Measurements from ENCODE around the gene COX4I2.
"Not testable (repeated sequence)": the region's sequence is repeated elsewhere in the genome, so short reads cannot be mapped to it uniquely, and the experiment has no call there.

COX4I2 gene

GRCh38 chr20:31628057-31628456 is 9.7 kb upstream of the COX4I2 start:
- H3K27ac ChIP-seq (ENCODE audit: low read length); H3K9me2 ChIP-seq (replicated peaks; ENCODE audit: insufficient read depth, low read length); H3K9ac ChIP-seq (ENCODE audit: low read length); H3K79me2 ChIP-seq (ENCODE audit: low read length); H3K36me3 ChIP-seq (replicated peaks; ENCODE audit: insufficient read depth, low read length); H2AFZ ChIP-seq (ENCODE audit: low read length); DNase-seq; H3K4me3 ChIP-seq (ENCODE audit: low read length); H4K20me1 ChIP-seq (ENCODE audit: insufficient read depth, low read length); H3K27me3 ChIP-seq (replicated peaks; ENCODE audit: insufficient read depth, low read length); H3F3A ChIP-seq (ENCODE audit: insufficient read depth, low read length); H3K4me2 ChIP-seq (ENCODE audit: low read depth, low read length); H3K9me3 ChIP-seq (replicated peaks; ENCODE audit: insufficient read depth, low read length); H3K4me1 ChIP-seq (ENCODE audit: low read length): not testable (repeated sequence)

GRCh38 chr20:31630187-31630790 is 7.4 kb upstream of the COX4I2 start:
- Histone ChIP-seq H3K4me3 (ENCODE audit: low read length) (no peak overlapping the region), H4K20me1 (ENCODE audit: insufficient read depth, low read length) (no peaks in the 10 kb centered on the region), H3K9ac (ENCODE audit: low read length) (no peak overlapping the region), H2AFZ (ENCODE audit: low read length) (0 out of 2 replicates have a peak overlapping the region, but pooled peaks have one; percentile 34), H3K9me3 (replicated peaks; ENCODE audit: insufficient read depth, low read length) (no peaks in the 10 kb centered on the region), H3F3A (ENCODE audit: insufficient read depth, low read length) (no peaks in the 10 kb centered on the region), H3K4me1 (ENCODE audit: low read length) (no peaks in the 10 kb centered on the region), H3K27me3 (replicated peaks; ENCODE audit: insufficient read depth, low read length) (no peaks in the 10 kb centered on the region), H3K27ac (ENCODE audit: low read length) (no peak overlapping the region), H3K79me2 (ENCODE audit: low read length) (no peaks in the 10 kb centered on the region), H3K4me2 (ENCODE audit: low read depth, low read length) (no peak overlapping the region), H3K36me3 (replicated peaks; ENCODE audit: insufficient read depth, low read length) (no peaks in the 10 kb centered on the region), H3K9me2 (replicated peaks; ENCODE audit: insufficient read depth, low read length) (no peaks in the 10 kb centered on the region)
- no peak for DNase-seq
- TF ChIP-seq EZH2phosphoT487 (IDR thresholded peaks at IDR 0.05; ENCODE audit: low read length) (no peak), CTCF (IDR thresholded peaks at IDR 0.05; ENCODE audit: low read length) (no peak), EZH2 (optimal IDR thresholded peaks at IDR 0.05; ENCODE audit: low read depth, low read length) (no peak)

- DNase-seq: no peak
- H3K4me2 ChIP-seq (ENCODE audit: low read depth, low read length): no peak overlapping the region
- no peaks in the 10 kb centered on the region for H3K27me3 ChIP-seq (replicated peaks; ENCODE audit: insufficient read depth, low read length)
- no peak overlapping the region for H3K9ac ChIP-seq (ENCODE audit: low read length)
- H3K36me3 ChIP-seq (replicated peaks; ENCODE audit: insufficient read depth, low read length): no peaks in the 10 kb centered on the region
- no peaks in the 10 kb centered on the region for H4K20me1 ChIP-seq (ENCODE audit: insufficient read depth, low read length)
- no peak overlapping the region for H3K27ac ChIP-seq (ENCODE audit: low read length)
- no peaks in the 10 kb centered on the region for H3K9me2 ChIP-seq (replicated peaks; ENCODE audit: insufficient read depth, low read length)
- no peak for TF ChIP-seq EZH2phosphoT487 (IDR thresholded peaks at IDR 0.05; ENCODE audit: low read length)
- TF ChIP-seq EZH2 (optimal IDR thresholded peaks at IDR 0.05; ENCODE audit: low read depth, low read length): no peak
- TF ChIP-seq CTCF (IDR thresholded peaks at IDR 0.05; ENCODE audit: low read length): no peak
- no peaks in the 10 kb centered on the region for H3K4me1 ChIP-seq (ENCODE audit: low read length)
- no peaks in the 10 kb centered on the region for H3F3A ChIP-seq (ENCODE audit: insufficient read depth, low read length)
- no peak overlapping the region for H2AFZ ChIP-seq (ENCODE audit: low read length)
- H3K79me2 ChIP-seq (ENCODE audit: low read length): no peaks in the 10 kb centered on the region
- H3K9me3 ChIP-seq (replicated peaks; ENCODE audit: insufficient read depth, low read length): no peaks in the 10 kb centered on the region
- no peak overlapping the region for H3K4me3 ChIP-seq (ENCODE audit: low read length)
These were observed 5.0 kb upstream of the COX4I2 start for GRCh38 chr20:31632548-31633338.

Measured in MM.1S (cell line).